H9 (cell line): ENCODE results near the gene XPC. TPM values are rescaled to one million over a fixed set of nuclear protein-coding genes. Genes with fewer than 3 reads are reported as not detected.
"Not testable (repeated sequence)": the region's sequence is repeated elsewhere in the genome, so short reads cannot be mapped to it uniquely, and the experiment has no call there.

Source experiments
- DNase-seq: peaks from one replicate; pipeline ENCODE4 v3.0.0-alpha.2; 2017
- H2AFZ ChIP-seq: one replicate; pipeline ENCODE4 v1.6.1; 2013; ENCODE audit warnings: mild to moderate bottlenecking, low read length, control low read depth, moderate library complexity
- H2AK5ac ChIP-seq: 2 replicates; pipeline ENCODE4 v1.6.1; 2013; ENCODE audit warnings: low read length, control low read depth, mixed read lengths; ENCODE audit not compliant: insufficient read length
- H2BK120ac ChIP-seq: one replicate; pipeline ENCODE4 v1.6.1; 2013; ENCODE audit warnings: low read depth, mild to moderate bottlenecking, low read length, control low read depth, inconsistent platforms; ENCODE audit not compliant: poor library complexity, severe bottlenecking
- H2BK12ac ChIP-seq: 2 replicates; pipeline ENCODE4 v1.6.1; 2013; ENCODE audit warnings: low read length, control low read depth, mixed read lengths, low read depth; ENCODE audit not compliant: insufficient read length
- H2BK15ac ChIP-seq: 2 replicates; pipeline ENCODE4 v1.6.1; 2013; ENCODE audit warnings: low read depth, low read length, control low read depth
- H2BK20ac ChIP-seq: one replicate; pipeline ENCODE4 v1.6.1; 2013; ENCODE audit warnings: low read depth, mild to moderate bottlenecking, low read length, control low read depth, inconsistent platforms; ENCODE audit not compliant: poor library complexity, severe bottlenecking
- H2BK5ac ChIP-seq: 2 replicates; pipeline ENCODE4 v1.6.1; 2013; ENCODE audit warnings: low read length, control low read depth, mixed read lengths; ENCODE audit not compliant: insufficient read length
- H3K14ac ChIP-seq: 2 replicates; pipeline ENCODE4 v1.6.1; 2013; ENCODE audit warnings: low read length, control low read depth; ENCODE audit not compliant: insufficient read depth
- H3K18ac ChIP-seq: 2 replicates; pipeline ENCODE4 v1.6.1; 2013; ENCODE audit warnings: low read depth, mild to moderate bottlenecking, mixed read lengths, low read length, control low read depth; ENCODE audit not compliant: insufficient read length
- H3K23ac ChIP-seq: 2 replicates; pipeline ENCODE4 v1.6.1; 2013; ENCODE audit warnings: low read length, control low read depth, mixed read lengths, low read depth; ENCODE audit not compliant: insufficient read length
- H3K23me2 ChIP-seq: 2 replicates; pipeline ENCODE4 v1.6.1; 2013; ENCODE audit warnings: low read depth, mild to moderate bottlenecking, mixed read lengths, low read length, control low read depth; ENCODE audit not compliant: insufficient read length, poor library complexity, severe bottlenecking
- H3K27ac ChIP-seq: 2 replicates; pipeline ENCODE4 v1.5.1; 2013; ENCODE audit warnings: low read length, control low read depth, mixed read lengths, low read depth; ENCODE audit not compliant: insufficient read length
- H3K27me3 ChIP-seq: 2 replicates; pipeline ENCODE4 v1.6.1; 2013; ENCODE audit warnings: low read length, control low read depth, inconsistent platforms; ENCODE audit not compliant: insufficient read depth
- H3K4ac ChIP-seq: 2 replicates; pipeline ENCODE4 v1.6.1; 2013; ENCODE audit warnings: low read depth, mild to moderate bottlenecking, control low read depth, inconsistent platforms, low read length, moderate library complexity
- H3K4me1 ChIP-seq: 2 replicates; pipeline ENCODE4 v1.6.1; 2013; ENCODE audit warnings: low read length, control low read depth, inconsistent platforms; ENCODE audit not compliant: insufficient read depth
- H3K4me2 ChIP-seq: 2 replicates; pipeline ENCODE4 v1.6.1; 2013; ENCODE audit warnings: low read length, control low read depth, mixed read lengths; ENCODE audit not compliant: insufficient read length, insufficient read depth
- H3K56ac ChIP-seq: 2 replicates; pipeline ENCODE4 v1.6.1; 2013; ENCODE audit warnings: low read depth, mild to moderate bottlenecking, mixed read lengths, low read length, control low read depth; ENCODE audit not compliant: insufficient read length
- H3K79me1 ChIP-seq: 2 replicates; pipeline ENCODE4 v1.6.1; 2013; ENCODE audit warnings: low read depth, mild to moderate bottlenecking, moderate library complexity, low read length, control low read depth, inconsistent platforms; ENCODE audit not compliant: insufficient read depth, poor library complexity, severe bottlenecking
- H3K79me2 ChIP-seq: 2 replicates; pipeline ENCODE4 v1.6.1; 2013; ENCODE audit warnings: low read length, control low read depth, inconsistent platforms; ENCODE audit not compliant: insufficient read depth
- H3K9ac ChIP-seq: 2 replicates; pipeline ENCODE4 v1.6.1; 2013; ENCODE audit warnings: low read length, control low read depth, mixed read lengths; ENCODE audit not compliant: insufficient read length; ENCODE audit errors: extremely low read depth
- H3K9me3 ChIP-seq: one replicate; pipeline ENCODE4 v1.6.1; 2013; ENCODE audit warnings: low read depth, low read length, inconsistent platforms; ENCODE audit not compliant: control insufficient read depth
- H3T11ph ChIP-seq: one replicate; pipeline ENCODE4 v1.6.1; 2013; ENCODE audit warnings: mild to moderate bottlenecking, low read length, control low read depth, inconsistent platforms
- H4K20me1 ChIP-seq: one replicate; pipeline ENCODE4 v1.6.1; 2013; ENCODE audit not compliant: control insufficient read depth, insufficient read length, insufficient read depth
- H4K5ac ChIP-seq: 2 replicates; pipeline ENCODE4 v1.6.1; 2013; ENCODE audit warnings: low read depth, mild to moderate bottlenecking, mixed read lengths, low read length, control low read depth; ENCODE audit not compliant: insufficient read length
- H4K8ac ChIP-seq: replicated peaks from 2 replicates; pipeline ENCODE4 v1.6.1; 2013; ENCODE audit warnings: low read length, control low read depth, mixed read lengths, low read depth; ENCODE audit not compliant: insufficient read length
- H4K91ac ChIP-seq: 2 replicates; pipeline ENCODE4 v1.6.1; 2013; ENCODE audit warnings: low read depth, mild to moderate bottlenecking, moderate library complexity, mixed read lengths, low read length, control low read depth; ENCODE audit not compliant: insufficient read length
- H3K27ac Mint-ChIP-seq, 3 experiments: 2 replicates in 2 of 3; 3 replicates in 1 of 3; pipeline ENCODE4 v1.8.0; 2020 to 2021; ENCODE audit warnings: mixed read lengths in 3 of 3, mild to moderate bottlenecking in 1 of 3, moderate library complexity in 1 of 3
- H3K27me3 Mint-ChIP-seq: 2 replicates; pipeline ENCODE4 v1.8.0; 2021; ENCODE audit warnings: low read depth, mild to moderate bottlenecking, moderate library complexity, mixed read lengths
- H3K36me3 Mint-ChIP-seq, 3 experiments: 2 replicates in 2 of 3; 3 replicates in 1 of 3; pipeline ENCODE4 v1.8.0; 2020 to 2021; ENCODE audit warnings: low read depth in 3 of 3, mixed read lengths in 3 of 3; ENCODE audit not compliant: insufficient read depth in 1 of 3
- H3K4me1 Mint-ChIP-seq, 2 experiments: 2 replicates each; pipeline ENCODE4 v1.8.0; 2020; ENCODE audit warnings: mixed read lengths in 2 of 2
- H3K4me3 Mint-ChIP-seq, 2 experiments: 2 replicates in 1 of 2; 3 replicates in 1 of 2; pipeline ENCODE4 v1.8.0; 2020 to 2021; ENCODE audit warnings: mild to moderate bottlenecking in 2 of 2, mixed read lengths in 2 of 2, moderate library complexity in 1 of 2
- H3K9me3 Mint-ChIP-seq, 2 experiments: 2 replicates in 1 of 2; 3 replicates in 1 of 2; pipeline ENCODE4 v1.8.0; 2020; ENCODE audit warnings: mild to moderate bottlenecking in 2 of 2, mixed read lengths in 2 of 2, moderate library complexity in 1 of 2
- WGBS: extraction: QIAGEN DNeasy Blood & Tissue Kit; methylation state at CpG from one replicate; pipeline ENCODE4 v1.1.7; 2013; ENCODE audit warnings: missing lambda C conversion rate, low lambda C conversion rate, mixed read lengths; ENCODE audit not compliant: insufficient read length; ENCODE audit errors: extremely low coverage; 5-methylcytosine and 5-hydroxymethylcytosine counted together
- total RNA-seq: library from RNA; stranded (reverse); gene quantifications from 2 replicates; pipeline ENCODE4 v1.2.1, GENCODE V29; 2021
- TF ChIP-seq, protein P1 (sequence below): fragments of 200-600 bp; sonication (generic); conservative IDR thresholded peaks from 3 replicates; pipeline ENCODE4 v1.8.0; 2021; ENCODE audit warnings: antibody characterized with exemption, mild to moderate bottlenecking

The XPC gene
- total RNA-seq, 1 experiment from 2014 or later, result 30.3 TPM

GRCh38 chr3:14110699-14111098, 67.7 kb downstream of the XPC start:
- Histone ChIP-seq H3K79me2 (no peaks in the 10 kb centered on the region), H3K56ac (no peak overlapping the region), H3K18ac (no peak overlapping the region), H4K91ac (no peak overlapping the region), H2BK12ac (no peak overlapping the region), H3K27ac (no peak overlapping the region), H3T11ph (no peak overlapping the region), H3K9me3 (no peaks in the 10 kb centered on the region), H3K27me3 (no peaks in the 10 kb centered on the region), H2AFZ (no peak overlapping the region), H3K4me1 (no peaks in the 10 kb centered on the region), H2BK15ac (no peak overlapping the region), H2BK120ac (no peak overlapping the region), H4K20me1 (no peaks in the 10 kb centered on the region), H4K8ac (no peak overlapping the region), H2BK20ac (no peak overlapping the region), H3K23ac (no peak overlapping the region), H3K4ac (no peak overlapping the region), H3K79me1 (no peaks in the 10 kb centered on the region), H3K9ac (no peak overlapping the region), H3K14ac (no peak overlapping the region), H2BK5ac (no peak overlapping the region), H4K5ac (no peak overlapping the region), H3K23me2 (no peaks in the 10 kb centered on the region), H3K4me2 (no peak overlapping the region), H2AK5ac (no peak overlapping the region)
- H3K36me3 Mint-ChIP-seq, result peaks cover 14 to 35% (median 29%) of the 10 kb centered on the region in 3 experiments
- TF ChIP-seq, protein P1, sequence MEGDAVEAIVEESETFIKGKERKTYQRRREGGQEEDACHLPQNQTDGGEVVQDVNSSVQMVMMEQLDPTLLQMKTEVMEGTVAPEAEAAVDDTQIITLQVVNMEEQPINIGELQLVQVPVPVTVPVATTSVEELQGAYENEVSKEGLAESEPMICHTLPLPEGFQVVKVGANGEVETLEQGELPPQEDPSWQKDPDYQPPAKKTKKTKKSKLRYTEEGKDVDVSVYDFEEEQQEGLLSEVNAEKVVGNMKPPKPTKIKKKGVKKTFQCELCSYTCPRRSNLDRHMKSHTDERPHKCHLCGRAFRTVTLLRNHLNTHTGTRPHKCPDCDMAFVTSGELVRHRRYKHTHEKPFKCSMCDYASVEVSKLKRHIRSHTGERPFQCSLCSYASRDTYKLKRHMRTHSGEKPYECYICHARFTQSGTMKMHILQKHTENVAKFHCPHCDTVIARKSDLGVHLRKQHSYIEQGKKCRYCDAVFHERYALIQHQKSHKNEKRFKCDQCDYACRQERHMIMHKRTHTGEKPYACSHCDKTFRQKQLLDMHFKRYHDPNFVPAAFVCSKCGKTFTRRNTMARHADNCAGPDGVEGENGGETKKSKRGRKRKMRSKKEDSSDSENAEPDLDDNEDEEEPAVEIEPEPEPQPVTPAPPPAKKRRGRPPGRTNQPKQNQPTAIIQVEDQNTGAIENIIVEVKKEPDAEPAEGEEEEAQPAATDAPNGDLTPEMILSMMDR, result no peak
- no peaks in the 10 kb centered on the region for H3K9me3 Mint-ChIP-seq
- no peak overlapping the region for H3K4me3 Mint-ChIP-seq
- peaks cover 5% of the 10 kb centered on the region in 2 experiments; a peak in 2 of 4 replicates for H3K4me1 Mint-ChIP-seq
- WGBS, result no CpG with 5 or more reads among the region's 4 CpGs
- H3K27me3 Mint-ChIP-seq, result no peaks in the 10 kb centered on the region
- no peak overlapping the region for H3K27ac Mint-ChIP-seq
- DNase-seq, result no peak

DNA sequence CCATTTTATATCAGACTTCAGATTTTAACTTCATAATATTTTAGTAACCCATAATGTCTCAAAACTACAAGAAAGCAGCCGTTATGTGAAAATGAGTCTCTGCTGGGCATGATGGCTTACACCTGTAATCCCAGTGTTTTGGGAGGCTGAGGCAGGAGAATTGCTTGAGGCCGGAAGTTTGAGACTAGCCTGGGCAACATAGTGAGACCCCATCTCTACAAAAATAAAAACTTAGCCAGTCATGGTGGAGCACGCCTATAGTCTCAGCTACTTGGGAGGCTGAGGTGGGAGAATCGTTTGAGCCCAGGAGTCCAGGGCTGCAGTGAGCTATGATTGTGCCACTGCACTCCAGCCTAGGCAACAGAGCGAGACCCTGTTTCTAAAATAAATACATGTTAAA, 68.6 kb downstream of the XPC start:
- WGBS, result no CpG with 5 or more reads among the region's 5 CpGs
- DNase-seq, H3K79me1 ChIP-seq: not testable (repeated sequence)

More for the DNA sequence above, 68.6 kb downstream of the XPC start:
- H2AK5ac ChIP-seq, H2BK15ac ChIP-seq, H3T11ph ChIP-seq, H3K4me1 Mint-ChIP-seq, H3K18ac ChIP-seq, H3K9me3 Mint-ChIP-seq, H3K23ac ChIP-seq, H3K4me1 ChIP-seq, H3K4ac ChIP-seq, H3K27ac Mint-ChIP-seq, H3K9ac ChIP-seq, H3K27ac ChIP-seq, H4K8ac ChIP-seq, H2AFZ ChIP-seq, H4K20me1 ChIP-seq, H3K23me2 ChIP-seq, H3K56ac ChIP-seq, H3K14ac ChIP-seq, H3K4me2 ChIP-seq, H4K5ac ChIP-seq, H2BK12ac ChIP-seq, H3K79me2 ChIP-seq, H2BK20ac ChIP-seq, H2BK120ac ChIP-seq, H2BK5ac ChIP-seq, H4K91ac ChIP-seq, H3K9me3 ChIP-seq, H3K27me3 Mint-ChIP-seq, H3K27me3 ChIP-seq, H3K4me3 Mint-ChIP-seq: not testable (repeated sequence)
- peaks cover 12 to 31% (median 24%) of the 10 kb centered on the region in 3 experiments for H3K36me3 Mint-ChIP-seq
